ENCODE data around the gene TDRD5. TPM values are rescaled to one million over a fixed set of nuclear protein-coding genes. Genes with fewer than 3 reads are reported as not detected.

The TDRD5 gene
- total RNA-seq, 1 donor from 2014 or later: 0.06 TPM

GRCh38 chr1:179554427-179554826 lies 37.2 kb upstream of the TDRD5 start:
- TF ChIP-seq CTCF (conservative IDR thresholded peaks at IDR 0.05; ENCODE audit: low read depth, low read length): no peak
- no peak overlapping the region for H3K4me3 ChIP-seq (ENCODE audit: low read depth, low read length)
- no peak for DNase-seq (ENCODE audit: low read depth)

GRCh38 chr1:179558078-179558477 lies 33.6 kb upstream of the TDRD5 start:
- H3K4me3 ChIP-seq (ENCODE audit: low read depth, low read length): no peak overlapping the region
- TF ChIP-seq CTCF (conservative IDR thresholded peaks at IDR 0.05; ENCODE audit: low read depth, low read length): no peak
- no peak for DNase-seq (ENCODE audit: low read depth)

- no peak for DNase-seq (ENCODE audit: low read depth)
- no peak for TF ChIP-seq CTCF (conservative IDR thresholded peaks at IDR 0.05; ENCODE audit: low read depth, low read length)
- H3K4me3 ChIP-seq (ENCODE audit: low read depth, low read length): no peak within 1 kb of the TSS
These were observed 15.9 kb upstream of the TDRD5 start, which contains the start of gene NPHS2 for GRCh38 chr1:179575497-179576314. NPHS2 (minus strand) TSS chr1:179575948; CDS start chr1:179575864, 84 bp downstream.

- DNase-seq (ENCODE audit: low read depth): no peak
- no peak for TF ChIP-seq CTCF (conservative IDR thresholded peaks at IDR 0.05; ENCODE audit: low read depth, low read length)
These were observed 15.1 kb upstream of the TDRD5 start for GRCh38 chr1:179576509-179576908.

GRCh38 chr1:179583771-179584320 lies 7.8 kb upstream of the TDRD5 start:
- H3K4me3 ChIP-seq (ENCODE audit: low read depth, low read length): no peak overlapping the region
- DNase-seq (ENCODE audit: low read depth): no peak
- no peak for TF ChIP-seq CTCF (conservative IDR thresholded peaks at IDR 0.05; ENCODE audit: low read depth, low read length)

More at GRCh38 chr1:179576509-179576908, 15.1 kb upstream of the TDRD5 start:
- H3K4me3 ChIP-seq (ENCODE audit: low read depth, low read length): no peak overlapping the region

- DNase-seq (ENCODE audit: low read depth): no peak
- H3K4me3 ChIP-seq (ENCODE audit: low read depth, low read length): peak overlapping the region; percentile 47
- peak; percentile 56 for TF ChIP-seq CTCF (conservative IDR thresholded peaks at IDR 0.05; ENCODE audit: low read depth, low read length)
These were observed 5.4 kb upstream of the TDRD5 start for GRCh38 chr1:179586107-179586823.
